Panc1 (cell line): ENCODE results near the gene SLC25A14.
A peak's percentile ranks its signal among the peaks of the same experiment; 100 is the strongest.

Source experiments
- POLR2AphosphoS5 ChIP-seq: IDR thresholded peaks from 2 replicates; pipeline ENCODE4 v1.6.1; 2012; ENCODE audit warnings: mild to moderate bottlenecking, low read depth, low read length, moderate library complexity
- TF ChIP-seq, protein P1 (sequence below): fragments of 450-650 bp; IDR thresholded peaks from 2 replicates; pipeline ENCODE4 v1.5.1; 2017; ENCODE audit warnings: mild to moderate bottlenecking
- TF ChIP-seq, protein P2 (sequence below), 2 experiments: IDR thresholded peaks; 2 replicates each; pipeline ENCODE4 v1.6.1; 2011 to 2012; ENCODE audit warnings: low read depth in 2 of 2, control low read depth in 1 of 2, low read length in 1 of 2, mild to moderate bottlenecking in 1 of 2, moderate library complexity in 1 of 2; ENCODE audit not compliant: insufficient read depth in 1 of 2

DNA sequence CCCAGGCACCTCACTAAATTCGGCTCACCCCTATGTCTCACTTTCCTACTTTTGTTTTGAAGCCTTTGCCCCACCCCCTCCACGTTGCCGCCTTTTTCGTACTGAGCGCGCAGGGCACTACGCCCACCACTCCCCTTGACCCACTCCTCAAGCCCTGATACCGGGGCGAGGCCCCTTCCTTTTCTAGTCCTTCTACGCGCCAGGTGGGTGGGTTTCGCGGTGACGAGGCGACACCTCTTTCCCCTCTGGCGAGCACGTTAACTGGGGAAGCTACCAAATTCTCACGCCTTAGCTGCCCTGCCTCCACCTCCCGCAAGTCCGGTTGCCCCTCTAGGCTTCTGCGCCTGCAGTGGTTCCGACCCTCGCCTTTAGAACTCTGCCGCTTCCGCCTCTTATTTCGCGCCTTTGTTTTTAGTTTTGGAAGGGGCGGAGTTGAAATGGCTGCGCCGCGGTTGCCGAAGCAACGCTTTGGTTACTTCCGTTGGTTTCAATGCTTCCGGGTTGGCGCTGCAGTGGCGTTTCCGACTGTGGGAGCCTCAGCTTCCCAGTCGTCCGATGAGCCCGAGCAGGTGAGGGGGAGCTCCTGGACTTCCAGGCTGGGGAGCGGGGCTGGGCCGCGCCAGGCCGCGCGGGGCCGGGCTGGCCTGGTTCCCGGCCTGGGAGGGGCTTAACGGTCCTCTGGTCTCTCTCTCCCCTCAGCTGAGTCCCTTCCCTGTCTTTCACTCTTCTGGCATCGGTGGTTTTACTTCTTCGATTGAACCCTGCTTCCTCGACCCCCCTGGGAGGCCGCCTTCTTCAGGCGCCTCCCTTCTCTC lies at the start of gene SLC25A14:
- TF ChIP-seq, protein P1, sequence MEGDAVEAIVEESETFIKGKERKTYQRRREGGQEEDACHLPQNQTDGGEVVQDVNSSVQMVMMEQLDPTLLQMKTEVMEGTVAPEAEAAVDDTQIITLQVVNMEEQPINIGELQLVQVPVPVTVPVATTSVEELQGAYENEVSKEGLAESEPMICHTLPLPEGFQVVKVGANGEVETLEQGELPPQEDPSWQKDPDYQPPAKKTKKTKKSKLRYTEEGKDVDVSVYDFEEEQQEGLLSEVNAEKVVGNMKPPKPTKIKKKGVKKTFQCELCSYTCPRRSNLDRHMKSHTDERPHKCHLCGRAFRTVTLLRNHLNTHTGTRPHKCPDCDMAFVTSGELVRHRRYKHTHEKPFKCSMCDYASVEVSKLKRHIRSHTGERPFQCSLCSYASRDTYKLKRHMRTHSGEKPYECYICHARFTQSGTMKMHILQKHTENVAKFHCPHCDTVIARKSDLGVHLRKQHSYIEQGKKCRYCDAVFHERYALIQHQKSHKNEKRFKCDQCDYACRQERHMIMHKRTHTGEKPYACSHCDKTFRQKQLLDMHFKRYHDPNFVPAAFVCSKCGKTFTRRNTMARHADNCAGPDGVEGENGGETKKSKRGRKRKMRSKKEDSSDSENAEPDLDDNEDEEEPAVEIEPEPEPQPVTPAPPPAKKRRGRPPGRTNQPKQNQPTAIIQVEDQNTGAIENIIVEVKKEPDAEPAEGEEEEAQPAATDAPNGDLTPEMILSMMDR: no peak
- TF ChIP-seq, protein P2, sequence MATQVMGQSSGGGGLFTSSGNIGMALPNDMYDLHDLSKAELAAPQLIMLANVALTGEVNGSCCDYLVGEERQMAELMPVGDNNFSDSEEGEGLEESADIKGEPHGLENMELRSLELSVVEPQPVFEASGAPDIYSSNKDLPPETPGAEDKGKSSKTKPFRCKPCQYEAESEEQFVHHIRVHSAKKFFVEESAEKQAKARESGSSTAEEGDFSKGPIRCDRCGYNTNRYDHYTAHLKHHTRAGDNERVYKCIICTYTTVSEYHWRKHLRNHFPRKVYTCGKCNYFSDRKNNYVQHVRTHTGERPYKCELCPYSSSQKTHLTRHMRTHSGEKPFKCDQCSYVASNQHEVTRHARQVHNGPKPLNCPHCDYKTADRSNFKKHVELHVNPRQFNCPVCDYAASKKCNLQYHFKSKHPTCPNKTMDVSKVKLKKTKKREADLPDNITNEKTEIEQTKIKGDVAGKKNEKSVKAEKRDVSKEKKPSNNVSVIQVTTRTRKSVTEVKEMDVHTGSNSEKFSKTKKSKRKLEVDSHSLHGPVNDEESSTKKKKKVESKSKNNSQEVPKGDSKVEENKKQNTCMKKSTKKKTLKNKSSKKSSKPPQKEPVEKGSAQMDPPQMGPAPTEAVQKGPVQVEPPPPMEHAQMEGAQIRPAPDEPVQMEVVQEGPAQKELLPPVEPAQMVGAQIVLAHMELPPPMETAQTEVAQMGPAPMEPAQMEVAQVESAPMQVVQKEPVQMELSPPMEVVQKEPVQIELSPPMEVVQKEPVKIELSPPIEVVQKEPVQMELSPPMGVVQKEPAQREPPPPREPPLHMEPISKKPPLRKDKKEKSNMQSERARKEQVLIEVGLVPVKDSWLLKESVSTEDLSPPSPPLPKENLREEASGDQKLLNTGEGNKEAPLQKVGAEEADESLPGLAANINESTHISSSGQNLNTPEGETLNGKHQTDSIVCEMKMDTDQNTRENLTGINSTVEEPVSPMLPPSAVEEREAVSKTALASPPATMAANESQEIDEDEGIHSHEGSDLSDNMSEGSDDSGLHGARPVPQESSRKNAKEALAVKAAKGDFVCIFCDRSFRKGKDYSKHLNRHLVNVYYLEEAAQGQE (IDR thresholded peaks at IDR 0.05; ENCODE audit: insufficient read depth in 1 of 2, low read depth in 2 of 2, low read length in 1 of 2): no peak
- peak; percentile 70; the same call in 1 of the 2 replicates for TF ChIP-seq POLR2AphosphoS5
